PC-3 (cell line): Measurements from ENCODE around the gene NKIRAS2. TPM values are rescaled to one million over a fixed set of nuclear protein-coding genes. Genes with fewer than 3 reads are reported as not detected.

Source experiments
- ATAC-seq: fragments of 200-7000 bp; cut with Tn5 transposase; 2 replicates; pipeline ENCODE4 v1.9.1; 2020; ENCODE audit warnings: mild to moderate bottlenecking, moderate library complexity
- BruUV-seq: library from RNA; stranded (reverse); fragments of 400-500 nt; replicated peaks from 2 replicates; lab custom pipeline; 2021; lab: Mats Ljungman, UMichigan
- CTCF ChIA-PET: fragments of 300-600 bp; sonication (Branson Sonifier 250); formaldehyde crosslinking; loops from one replicate; lab custom pipeline; 2022; ENCODE audit warnings: antibody characterized with exemption; lab: Charles Lee
- POLR2A ChIA-PET: fragments of 300-600 bp; sonication (Branson Sonifier 250); formaldehyde crosslinking; loops from one replicate; lab custom pipeline; 2022; ENCODE audit warnings: antibody characterized with exemption; ENCODE audit not compliant: unreplicated experiment; lab: Charles Lee
- DNase-seq: peaks from one replicate; pipeline ENCODE4 v3.0.0-alpha.2; 2015
- H2AFZ ChIP-seq: fragments of 300-600 bp; sonication (generic); 2 replicates; pipeline ENCODE4 v1.6.0; 2016; ENCODE audit warnings: antibody characterized with exemption, low read length
- H3F3A ChIP-seq: fragments of 300-600 bp; sonication (generic); one replicate; pipeline ENCODE4 v1.6.0; 2017; ENCODE audit warnings: antibody characterized with exemption, low read length, control low read depth, mild to moderate bottlenecking; ENCODE audit not compliant: unreplicated experiment
- H3K27ac ChIP-seq: fragments of 300-600 bp; sonication (generic); 2 replicates; pipeline ENCODE4 v1.5.1; 2016; ENCODE audit warnings: mild to moderate bottlenecking, low read length
- H3K27me3 ChIP-seq: fragments of 300-600 bp; sonication (generic); 2 replicates; pipeline ENCODE4 v1.6.1; 2016; ENCODE audit warnings: low read length, mixed read lengths
- H3K36me3 ChIP-seq: fragments of 300-600 bp; sonication (generic); 2 replicates; pipeline ENCODE4 v1.6.1; 2016; ENCODE audit warnings: low read depth, mixed run types, low read length, mixed read lengths
- H3K4me1 ChIP-seq: fragments of 300-600 bp; sonication (generic); 2 replicates; pipeline ENCODE4 v1.5.1; 2016; ENCODE audit warnings: low read length; ENCODE audit not compliant: insufficient read depth
- H3K4me2 ChIP-seq: fragments of 300-600 bp; sonication (generic); 2 replicates; pipeline ENCODE4 v1.6.0; 2016; ENCODE audit warnings: low read length
- H3K4me3 ChIP-seq: fragments of 300-600 bp; sonication (generic); 2 replicates; pipeline ENCODE4 v1.5.1; 2016; ENCODE audit warnings: mild to moderate bottlenecking, low read length, mixed read lengths
- H3K79me2 ChIP-seq: fragments of 300-600 bp; sonication (generic); 2 replicates; pipeline ENCODE4 v1.6.1; 2017; ENCODE audit warnings: low read length, mixed read lengths
- H3K9ac ChIP-seq: fragments of 300-600 bp; sonication (generic); 2 replicates; pipeline ENCODE4 v1.6.0; 2016; ENCODE audit warnings: mild to moderate bottlenecking, low read length
- H3K9me2 ChIP-seq: fragments of 300-600 bp; sonication (generic); replicated peaks from 2 replicates; pipeline ENCODE4 v1.6.1; 2016; ENCODE audit warnings: mixed run types, low read length, mixed read lengths
- H3K9me3 ChIP-seq: fragments of 300-600 bp; sonication (generic); 2 replicates; pipeline ENCODE4 v1.6.1; 2016; ENCODE audit warnings: low read length, mixed read lengths
- H4K20me1 ChIP-seq: fragments of 300-600 bp; sonication (generic); 2 replicates; pipeline ENCODE4 v1.6.1; 2016; ENCODE audit warnings: low read length, mixed read lengths
- EZH2 ChIP-seq: fragments of 300-600 bp; sonication (generic); IDR thresholded peaks from one replicate; pipeline ENCODE4 v1.6.1; 2017; ENCODE audit warnings: antibody characterized with exemption, mild to moderate bottlenecking, low read length; ENCODE audit not compliant: unreplicated experiment
- EZH2phosphoT487 ChIP-seq: fragments of 300-600 bp; sonication (generic); IDR thresholded peaks from 2 replicates; pipeline ENCODE4 v1.6.1; 2018; ENCODE audit warnings: mild to moderate bottlenecking, antibody characterized with exemption, low read length, borderline replicate concordance
- intact Hi-C: fragments of 100-400 bp; cut with micrococcal nuclease; formaldehyde crosslinking; loops from 2 replicates; pipeline ENCODE4 v1.9.0; 2023
- total RNA-seq: library from RNA; depleted of rRNA; stranded (reverse); fragments of >200 nt; gene quantifications from 2 replicates; pipeline ENCODE4 v1.2.3, GENCODE V29; 2014
- TF ChIP-seq, protein P1 (sequence below): fragments of 300-600 bp; sonication (generic); conservative IDR thresholded peaks from 2 replicates; pipeline ENCODE4 v1.5.1; 2017; ENCODE audit warnings: antibody characterized with exemption, low read depth, mild to moderate bottlenecking, low read length

NKIRAS2 gene
- total RNA-seq, 1 experiment from 2014 or later: 39.4 TPM

DNA sequence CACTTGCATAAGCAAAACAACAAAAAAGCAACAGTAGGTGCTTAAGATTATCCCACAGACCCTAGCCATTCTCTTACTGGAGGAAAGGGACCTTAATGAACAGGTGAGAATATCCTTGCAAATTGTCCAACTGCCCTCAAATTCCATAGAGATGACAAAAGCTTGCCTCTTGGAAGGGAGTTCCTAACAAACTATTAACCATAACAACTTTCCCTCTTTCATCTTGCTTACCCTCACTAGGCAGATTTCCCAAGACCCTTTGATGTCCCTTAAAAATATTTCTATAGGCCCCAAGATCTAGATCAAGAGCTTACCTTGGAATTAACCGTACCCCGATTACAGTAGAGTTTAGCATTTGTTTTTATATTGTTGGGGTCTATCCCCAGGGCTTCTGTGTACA lies 31.5 kb upstream of the NKIRAS2 start:
- H3K4me3 ChIP-seq: no peak overlapping the region
- H3K4me2 ChIP-seq: no peak overlapping the region
- DNase-seq: no peak
- no TSS peak for BruUV-seq
- ATAC-seq: no peak
- intact Hi-C loops: no loop called here
- H3F3A ChIP-seq: peaks cover 3% of the 10 kb centered on the region
- no peaks in the 10 kb centered on the region for H3K9me2 ChIP-seq
- CTCF ChIA-PET: no interaction called here
- H3K79me2 ChIP-seq: no peaks in the 10 kb centered on the region
- H4K20me1 ChIP-seq: no peaks in the 10 kb centered on the region; the same call in 1 of the 2 replicates
- TF ChIP-seq EZH2phosphoT487 (no peak), EZH2 (no peak)
- no peak overlapping the region for H3K27ac ChIP-seq
- H3K4me1 ChIP-seq: peaks cover 13% of the 10 kb centered on the region
- H3K9ac ChIP-seq: no peak overlapping the region
- POLR2A ChIA-PET: no interaction called here
- no peaks in the 10 kb centered on the region for H3K27me3 ChIP-seq
- no peaks in the 10 kb centered on the region for H3K9me3 ChIP-seq
- H2AFZ ChIP-seq: no peak overlapping the region
- H3K36me3 ChIP-seq: peaks cover 61% of the 10 kb centered on the region

DNA sequence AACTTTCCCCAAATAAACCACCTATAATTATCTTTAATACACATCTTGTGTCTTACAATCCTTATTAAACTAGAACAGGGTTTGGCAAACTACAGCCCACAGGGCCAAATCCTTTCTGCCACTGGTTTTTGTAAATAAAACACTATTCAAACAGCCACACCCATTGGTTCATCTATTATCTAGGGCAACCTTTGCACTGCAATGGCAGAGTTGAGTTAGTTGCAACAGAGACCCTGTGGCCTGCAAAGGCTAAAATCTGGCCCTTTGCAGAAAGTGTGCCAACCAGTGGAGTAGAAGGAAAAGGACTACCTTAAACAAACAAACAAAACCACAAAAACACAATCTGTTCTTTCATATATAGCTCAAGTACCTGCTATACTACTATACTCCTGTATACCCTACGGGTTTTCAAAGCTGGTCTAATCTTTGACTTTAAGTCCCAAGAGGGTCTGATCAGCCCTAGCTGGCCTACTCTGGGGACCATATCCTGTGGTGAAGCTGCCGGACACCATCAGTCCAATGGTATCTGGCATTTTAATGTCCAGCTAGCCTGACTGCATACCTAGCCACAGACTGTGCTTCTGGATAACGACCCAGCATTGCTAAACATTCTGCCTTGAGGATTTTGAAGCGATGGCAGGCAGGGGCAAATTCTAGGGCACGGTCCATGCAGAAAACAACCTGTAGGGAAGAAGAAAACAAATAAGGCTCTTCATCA lies 30.0 kb upstream of the NKIRAS2 start:
- Histone ChIP-seq H3K4me1 (peaks cover 13% of the 10 kb centered on the region), H3K4me3 (no peak overlapping the region), H2AFZ (no peak overlapping the region), H3K4me2 (peak overlapping the region; percentile 39; the same call in 1 of the 2 replicates), H3K9me2 (no peaks in the 10 kb centered on the region), H3K79me2 (no peaks in the 10 kb centered on the region), H3K9ac (no peak overlapping the region), H3K27ac (peak overlapping the region; percentile 29), H3K9me3 (no peaks in the 10 kb centered on the region), H4K20me1 (no peaks in the 10 kb centered on the region; the same call in 1 of the 2 replicates), H3K27me3 (no peaks in the 10 kb centered on the region), H3F3A (peaks cover 3% of the 10 kb centered on the region), H3K36me3 (peaks cover 57% of the 10 kb centered on the region)
- peak; percentile 64 for ATAC-seq
- intact Hi-C loops: no loop called here
- CTCF ChIA-PET: interaction anchor here (0.6 to 1.0 kb wide), 3 partner anchors 13 to 540 kb away, joined by 3 to 12 read pairs (median 3); partner anchors contain the start of gene CNP
- POLR2A ChIA-PET: interaction anchor here (0.5 kb wide), 1 partner anchor 24 kb away, joined by 11 read pairs; no protein-coding TSS in a partner anchor
- BruUV-seq: no TSS peak
- no peak for TF ChIP-seq EZH2phosphoT487
- TF ChIP-seq, protein P1, sequence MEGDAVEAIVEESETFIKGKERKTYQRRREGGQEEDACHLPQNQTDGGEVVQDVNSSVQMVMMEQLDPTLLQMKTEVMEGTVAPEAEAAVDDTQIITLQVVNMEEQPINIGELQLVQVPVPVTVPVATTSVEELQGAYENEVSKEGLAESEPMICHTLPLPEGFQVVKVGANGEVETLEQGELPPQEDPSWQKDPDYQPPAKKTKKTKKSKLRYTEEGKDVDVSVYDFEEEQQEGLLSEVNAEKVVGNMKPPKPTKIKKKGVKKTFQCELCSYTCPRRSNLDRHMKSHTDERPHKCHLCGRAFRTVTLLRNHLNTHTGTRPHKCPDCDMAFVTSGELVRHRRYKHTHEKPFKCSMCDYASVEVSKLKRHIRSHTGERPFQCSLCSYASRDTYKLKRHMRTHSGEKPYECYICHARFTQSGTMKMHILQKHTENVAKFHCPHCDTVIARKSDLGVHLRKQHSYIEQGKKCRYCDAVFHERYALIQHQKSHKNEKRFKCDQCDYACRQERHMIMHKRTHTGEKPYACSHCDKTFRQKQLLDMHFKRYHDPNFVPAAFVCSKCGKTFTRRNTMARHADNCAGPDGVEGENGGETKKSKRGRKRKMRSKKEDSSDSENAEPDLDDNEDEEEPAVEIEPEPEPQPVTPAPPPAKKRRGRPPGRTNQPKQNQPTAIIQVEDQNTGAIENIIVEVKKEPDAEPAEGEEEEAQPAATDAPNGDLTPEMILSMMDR: no peak
- no peak for TF ChIP-seq EZH2
- peak; percentile 43 for DNase-seq

DNA sequence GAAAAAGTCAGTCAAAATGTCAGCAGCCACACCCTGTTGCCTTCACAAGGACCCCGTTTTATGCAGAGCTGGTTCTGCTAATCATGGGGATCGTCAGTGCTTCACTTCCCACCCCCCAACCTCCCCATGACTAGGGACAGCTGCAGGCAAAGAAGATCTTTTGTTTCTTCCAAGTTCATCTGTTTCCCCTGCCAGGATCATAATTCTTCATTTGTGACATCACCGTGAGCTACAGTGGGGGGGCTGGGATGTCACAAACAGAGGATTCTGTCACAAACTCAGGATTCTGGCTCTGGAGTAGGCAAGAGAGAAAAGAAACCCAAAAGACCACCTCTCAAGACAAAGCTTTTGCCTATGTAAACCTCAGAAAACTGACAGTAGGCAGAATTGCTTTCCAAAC lies 27.3 kb upstream of the NKIRAS2 start:
- ChIA-PET CTCF (no interaction called here), POLR2A (interaction anchor here (0.6 kb wide), 1 partner anchor 207 kb away, joined by 4 read pairs; no protein-coding TSS in a partner anchor)
- no peaks in the 10 kb centered on the region; the same call in 1 of the 2 replicates for H4K20me1 ChIP-seq
- H3K9me3 ChIP-seq: no peaks in the 10 kb centered on the region
- no peaks in the 10 kb centered on the region for H3K9me2 ChIP-seq
- peaks cover 57% of the 10 kb centered on the region; the same call in 1 of the 2 replicates for H3K36me3 ChIP-seq
- no peak overlapping the region for H3K4me2 ChIP-seq
- DNase-seq (no peak), ATAC-seq (no peak)
- no peaks in the 10 kb centered on the region for H3K27me3 ChIP-seq
- no peak overlapping the region for H3K9ac ChIP-seq
- H3K27ac ChIP-seq: no peak overlapping the region
- no peak overlapping the region for H3K4me3 ChIP-seq
- no TSS peak for BruUV-seq
- H3K79me2 ChIP-seq: no peaks in the 10 kb centered on the region
- H2AFZ ChIP-seq: no peak overlapping the region
- peaks cover 3% of the 10 kb centered on the region for H3F3A ChIP-seq
- intact Hi-C loops: no loop called here
- TF ChIP-seq, protein P1: no peak
- TF ChIP-seq EZH2phosphoT487: no peak
- no peak for TF ChIP-seq EZH2
- H3K4me1 ChIP-seq: peaks cover 13% of the 10 kb centered on the region
